HCT116 (cell line): Measurements from ENCODE around the gene PPM1F. TPM values are rescaled to one million over a fixed set of nuclear protein-coding genes. Genes with fewer than 3 reads are reported as not detected.

Experiments used
- ATAC-seq: fragments of 200-7000 bp; cut with Tn5 transposase; 2 replicates; pipeline ENCODE4 v1.9.1; 2020; ENCODE audit warnings: mild to moderate bottlenecking, moderate library complexity
- BruUV-seq: library from RNA; stranded (reverse); fragments of 400-500 nt; replicated peaks from 2 replicates; lab custom pipeline; 2021; lab: Mats Ljungman, UMichigan
- CTCF ChIA-PET: fragments of 300-600 bp; sonication (Branson Sonifier 250); formaldehyde crosslinking; loops from one replicate; lab custom pipeline; 2021; ENCODE audit warnings: antibody characterized with exemption; lab: Charles Lee
- POLR2A ChIA-PET: fragments of 300-600, 350-600 bp; sonication (Branson Sonifier 250); formaldehyde crosslinking; loops from one replicate; lab custom pipeline; 2021; ENCODE audit warnings: antibody characterized with exemption; lab: Charles Lee
- RAD21 ChIA-PET, 2 experiments: fragments of 300-600 bp; sonication (Branson Sonifier 250); formaldehyde crosslinking; loops; one replicate each; lab custom pipeline; 2023; ENCODE audit warnings: low total read pairs in 2 of 2; ENCODE audit not compliant: uncharacterized antibody in 2 of 2, unreplicated experiment in 2 of 2, low non-redundant PET in 1 of 2; lab: Charles Lee
- DNase-seq: peaks from one replicate; pipeline ENCODE4 v3.0.0-alpha.2; 2010; ENCODE audit warnings: low read depth, low spot score
- H2AFZ ChIP-seq: fragments of 200-600 bp; shearing (Covaris generic), sonication (generic); 2 replicates; pipeline ENCODE4 v1.6.1; 2017; ENCODE audit warnings: low read depth, mixed run types, mixed read lengths, antibody characterized with exemption, low read length; ENCODE audit not compliant: poor library complexity, severe bottlenecking
- H3K27ac ChIP-seq: 2 replicates; pipeline ENCODE4 v1.5.1; 2012; ENCODE audit warnings: low read depth, low read length
- H3K27me3 ChIP-seq: fragments of 200-600 bp; sonication (generic); 2 replicates; pipeline ENCODE4 v1.6.1; 2016; ENCODE audit warnings: mixed run types, low read length, mixed read lengths; ENCODE audit not compliant: insufficient read depth
- H3K36me3 ChIP-seq, 2 experiments: fragments of 200-500 bp in 1 of 2; fragments of 200-600 bp in 1 of 2; sonication (Bioruptor generic) in 1 of 2; sonication (generic) in 1 of 2; 2 replicates each; pipeline versions ENCODE4 v1.5.1 to v1.6.1; 2014 to 2016; ENCODE audit warnings: low read length in 2 of 2, inconsistent platforms in 1 of 2, mixed read lengths in 1 of 2, mixed run types in 1 of 2; ENCODE audit not compliant: insufficient read depth in 2 of 2, control insufficient read depth in 1 of 2
- H3K4me1 ChIP-seq, 2 experiments: fragments of 200-600 bp in 1 of 2; sonication (generic) in 1 of 2; 2 replicates each; pipeline versions ENCODE4 v1.5.1 to v1.6.1; 2012 to 2017; ENCODE audit warnings: low read length in 2 of 2, inconsistent platforms in 1 of 2, mild to moderate bottlenecking in 1 of 2, mixed read lengths in 1 of 2, mixed run types in 1 of 2, moderate library complexity in 1 of 2; ENCODE audit not compliant: insufficient read depth in 2 of 2, control insufficient read depth in 1 of 2
- H3K4me2 ChIP-seq: fragments of 200-600 bp; sonication (generic); 2 replicates; pipeline ENCODE4 v1.6.1; 2017; ENCODE audit warnings: mixed run types, low read length, mixed read lengths
- H3K4me3 ChIP-seq, 2 experiments: fragments of 200-600 bp in 1 of 2; sonication (generic) in 1 of 2; replicated peaks in 1 of 2; 2 replicates each; pipeline ENCODE4 v1.5.1; 2011 to 2016; ENCODE audit warnings: low read length in 2 of 2, control low read depth in 1 of 2, low read depth in 1 of 2, mild to moderate bottlenecking in 1 of 2, mixed read lengths in 1 of 2, mixed run types in 1 of 2
- H3K79me2 ChIP-seq: fragments of 200-600 bp; sonication (generic); 2 replicates; pipeline ENCODE4 v1.6.1; 2017; ENCODE audit warnings: mild to moderate bottlenecking, mixed run types, low read length, moderate library complexity, mixed read lengths; ENCODE audit not compliant: insufficient read depth
- H3K9ac ChIP-seq: fragments of 200-600 bp; sonication (generic); 2 replicates; pipeline ENCODE4 v1.6.1; 2016; ENCODE audit warnings: low read length, mixed read lengths
- H3K9me2 ChIP-seq: fragments of 200-600 bp; sonication (generic), shearing (Covaris generic); 2 replicates; pipeline ENCODE4 v1.6.1; 2017; ENCODE audit warnings: mixed run types, mild to moderate bottlenecking, moderate library complexity; ENCODE audit not compliant: insufficient read depth
- H3K9me3 ChIP-seq, 2 experiments: fragments of 200-500 bp in 1 of 2; fragments of 200-600 bp in 1 of 2; sonication (Bioruptor generic) in 1 of 2; sonication (generic) in 1 of 2; 2 replicates each; pipeline ENCODE4 v1.6.1; 2014 to 2017; ENCODE audit warnings: low read length in 2 of 2, mixed read lengths in 2 of 2, inconsistent platforms in 1 of 2, low read depth in 1 of 2, mild to moderate bottlenecking in 1 of 2, mixed run types in 1 of 2, moderate library complexity in 1 of 2; ENCODE audit not compliant: control insufficient read depth in 1 of 2, insufficient read depth in 1 of 2
- H4K20me1 ChIP-seq: fragments of 200-600 bp; sonication (generic), shearing (Covaris generic); 2 replicates; pipeline ENCODE4 v1.6.1; 2017; ENCODE audit warnings: mixed run types, mild to moderate bottlenecking, moderate library complexity; ENCODE audit not compliant: insufficient read depth
- CBX3 ChIP-seq: IDR thresholded peaks from 2 replicates; pipeline ENCODE4 v1.6.1; 2012; ENCODE audit warnings: low read depth
- CEBPB ChIP-seq: IDR thresholded peaks from 2 replicates; pipeline ENCODE4 v1.6.1; 2012; ENCODE audit warnings: low read depth
- EZH2 ChIP-seq: fragments of 200-600 bp; sonication (generic); IDR thresholded peaks from 2 replicates; pipeline ENCODE4 v1.6.1; 2017; ENCODE audit warnings: antibody characterized with exemption, mixed run types
- EZH2phosphoT487 ChIP-seq: fragments of 200-600 bp; IDR thresholded peaks from 2 replicates; pipeline ENCODE4 v1.6.1; 2018; ENCODE audit warnings: antibody characterized with exemption, borderline replicate concordance
- JUND ChIP-seq: IDR thresholded peaks from 2 replicates; pipeline ENCODE4 v1.6.1; 2012
- POLR2A ChIP-seq: IDR thresholded peaks from 2 replicates; pipeline ENCODE4 v1.7.0; 2011; ENCODE audit warnings: borderline replicate concordance; ENCODE audit not compliant: insufficient read depth, insufficient read length; ENCODE audit errors: extremely low read depth
- POLR2AphosphoS5 ChIP-seq: IDR thresholded peaks from 2 replicates; pipeline ENCODE4 v1.6.1; 2011; ENCODE audit warnings: mild to moderate bottlenecking, low read depth, low read length, moderate library complexity
- RAD21 ChIP-seq: IDR thresholded peaks from 2 replicates; pipeline ENCODE4 v1.6.1; 2012; ENCODE audit warnings: low read depth, mild to moderate bottlenecking
- SIN3A ChIP-seq: IDR thresholded peaks from 2 replicates; pipeline ENCODE4 v1.6.1; 2012; ENCODE audit warnings: low read depth
- SP1 ChIP-seq: IDR thresholded peaks from 2 replicates; pipeline ENCODE4 v1.6.1; 2012; ENCODE audit warnings: low read depth
- TCF7L2 ChIP-seq: IDR thresholded peaks from 2 replicates; pipeline ENCODE4 v1.7.0; 2011; ENCODE audit warnings: borderline replicate concordance, inconsistent platforms; ENCODE audit not compliant: insufficient read depth, insufficient read length; ENCODE audit errors: extremely low read depth
- YY1 ChIP-seq: IDR thresholded peaks from 2 replicates; pipeline ENCODE4 v1.6.1; 2011; ENCODE audit warnings: low read length, low read depth, moderate library complexity, mild to moderate bottlenecking; ENCODE audit not compliant: insufficient replicate concordance; ENCODE audit errors: extremely low read depth
- ZBTB33 ChIP-seq: IDR thresholded peaks from 2 replicates; pipeline ENCODE4 v1.6.1; 2011; ENCODE audit warnings: mild to moderate bottlenecking, low read length, moderate library complexity; ENCODE audit not compliant: insufficient replicate concordance; ENCODE audit errors: extremely low read depth
- ZFX ChIP-seq: fragments of 450-650 bp; IDR thresholded peaks from 2 replicates; pipeline ENCODE4 v1.6.1; 2017
- intact Hi-C: fragments of 100-400 bp; cut with micrococcal nuclease; formaldehyde crosslinking; loops from 2 replicates; pipeline ENCODE4 v1.10.0; 2022
- total RNA-seq: library from RNA; stranded (reverse); gene quantifications from one replicate; pipeline ENCODE4 v1.2.1, GENCODE V29; 2021; ENCODE audit not compliant: unreplicated experiment
- TF ChIP-seq, protein P1 (sequence below): IDR thresholded peaks from 2 replicates; pipeline ENCODE4 v1.6.1; 2012
- TF ChIP-seq, protein P2 (sequence below): IDR thresholded peaks from 2 replicates; pipeline ENCODE4 v1.6.1; 2012
- TF ChIP-seq, protein P3 (sequence below): IDR thresholded peaks from 2 replicates; pipeline ENCODE4 v1.6.1; 2012; ENCODE audit warnings: low read depth

The PPM1F gene
- total RNA-seq, 1 experiment from 2014 or later: 27.3 TPM

DNA sequence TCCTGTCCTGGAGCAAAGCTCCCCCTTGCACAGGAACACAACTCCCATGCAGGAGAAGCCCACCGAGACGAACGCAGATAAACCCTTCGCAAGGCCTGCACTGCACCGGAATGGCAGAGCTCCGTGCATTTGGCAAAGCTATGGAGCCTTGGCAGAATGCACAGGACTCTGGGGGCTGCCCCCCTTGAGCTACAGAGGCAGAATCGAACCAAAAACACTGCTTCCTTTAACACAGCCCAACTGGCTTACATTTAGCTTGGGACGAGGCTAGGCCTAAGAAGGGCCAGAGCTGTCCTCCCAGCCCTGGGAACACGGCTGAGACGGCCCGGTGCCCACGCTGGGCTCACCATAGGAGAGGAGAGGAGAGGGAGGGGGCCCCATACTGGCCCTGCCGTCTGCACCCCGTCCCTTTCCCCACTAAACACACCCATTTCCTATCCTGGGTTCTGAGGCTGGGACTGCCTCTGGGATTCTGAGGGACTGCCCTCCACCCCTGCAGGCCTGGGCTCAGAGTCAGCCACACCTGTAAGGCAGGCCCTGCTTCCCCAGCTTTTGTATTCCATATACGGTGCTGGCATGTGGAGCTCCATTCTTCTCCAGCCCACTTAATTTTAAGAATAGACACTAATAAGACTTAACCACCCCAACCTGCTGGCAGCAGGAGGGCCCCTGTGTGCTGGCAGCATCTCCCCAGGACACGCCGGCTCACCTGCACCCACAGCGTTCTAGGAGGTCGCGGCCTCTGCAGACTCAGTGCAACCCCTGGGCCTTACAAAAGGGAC, 32.9 kb downstream of the PPM1F start:
- BruUV-seq: no TSS peak
- Histone ChIP-seq H3K9me2 (no peaks in the 10 kb centered on the region), H3K4me3 (no peak overlapping the region), H3K27me3 (no peaks in the 10 kb centered on the region), H3K27ac (no peak overlapping the region), H3K36me3 (no peaks in the 10 kb centered on the region), H3K4me2 (no peak overlapping the region), H3K9ac (no peak overlapping the region), H4K20me1 (no peaks in the 10 kb centered on the region), H3K9me3 (no peaks in the 10 kb centered on the region), H3K79me2 (no peaks in the 10 kb centered on the region), H3K4me1 (no peaks in the 10 kb centered on the region), H2AFZ (no peak overlapping the region)
- RAD21 ChIA-PET: no interaction called here
- intact Hi-C loops: no loop called here
- ATAC-seq: no peak
- POLR2A ChIA-PET: no interaction called here
- TF ChIP-seq JUND (no peak), EZH2 (no peak), TCF7L2 (no peak), ZFX (no peak), SIN3A (no peak), POLR2A (no peak), CBX3 (no peak), POLR2AphosphoS5 (no peak), CEBPB (no peak), RAD21 (no peak), SP1 (no peak), ZBTB33 (no peak), YY1 (no peak), EZH2phosphoT487 (no peak)
- TF ChIP-seq, protein P1, sequence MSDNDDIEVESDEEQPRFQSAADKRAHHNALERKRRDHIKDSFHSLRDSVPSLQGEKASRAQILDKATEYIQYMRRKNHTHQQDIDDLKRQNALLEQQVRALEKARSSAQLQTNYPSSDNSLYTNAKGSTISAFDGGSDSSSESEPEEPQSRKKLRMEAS: no peak
- TF ChIP-seq, protein P2, sequence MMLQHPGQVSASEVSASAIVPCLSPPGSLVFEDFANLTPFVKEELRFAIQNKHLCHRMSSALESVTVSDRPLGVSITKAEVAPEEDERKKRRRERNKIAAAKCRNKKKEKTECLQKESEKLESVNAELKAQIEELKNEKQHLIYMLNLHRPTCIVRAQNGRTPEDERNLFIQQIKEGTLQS: no peak
- TF ChIP-seq, protein P3, sequence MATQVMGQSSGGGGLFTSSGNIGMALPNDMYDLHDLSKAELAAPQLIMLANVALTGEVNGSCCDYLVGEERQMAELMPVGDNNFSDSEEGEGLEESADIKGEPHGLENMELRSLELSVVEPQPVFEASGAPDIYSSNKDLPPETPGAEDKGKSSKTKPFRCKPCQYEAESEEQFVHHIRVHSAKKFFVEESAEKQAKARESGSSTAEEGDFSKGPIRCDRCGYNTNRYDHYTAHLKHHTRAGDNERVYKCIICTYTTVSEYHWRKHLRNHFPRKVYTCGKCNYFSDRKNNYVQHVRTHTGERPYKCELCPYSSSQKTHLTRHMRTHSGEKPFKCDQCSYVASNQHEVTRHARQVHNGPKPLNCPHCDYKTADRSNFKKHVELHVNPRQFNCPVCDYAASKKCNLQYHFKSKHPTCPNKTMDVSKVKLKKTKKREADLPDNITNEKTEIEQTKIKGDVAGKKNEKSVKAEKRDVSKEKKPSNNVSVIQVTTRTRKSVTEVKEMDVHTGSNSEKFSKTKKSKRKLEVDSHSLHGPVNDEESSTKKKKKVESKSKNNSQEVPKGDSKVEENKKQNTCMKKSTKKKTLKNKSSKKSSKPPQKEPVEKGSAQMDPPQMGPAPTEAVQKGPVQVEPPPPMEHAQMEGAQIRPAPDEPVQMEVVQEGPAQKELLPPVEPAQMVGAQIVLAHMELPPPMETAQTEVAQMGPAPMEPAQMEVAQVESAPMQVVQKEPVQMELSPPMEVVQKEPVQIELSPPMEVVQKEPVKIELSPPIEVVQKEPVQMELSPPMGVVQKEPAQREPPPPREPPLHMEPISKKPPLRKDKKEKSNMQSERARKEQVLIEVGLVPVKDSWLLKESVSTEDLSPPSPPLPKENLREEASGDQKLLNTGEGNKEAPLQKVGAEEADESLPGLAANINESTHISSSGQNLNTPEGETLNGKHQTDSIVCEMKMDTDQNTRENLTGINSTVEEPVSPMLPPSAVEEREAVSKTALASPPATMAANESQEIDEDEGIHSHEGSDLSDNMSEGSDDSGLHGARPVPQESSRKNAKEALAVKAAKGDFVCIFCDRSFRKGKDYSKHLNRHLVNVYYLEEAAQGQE: no peak
- DNase-seq: no peak
- CTCF ChIA-PET: no interaction called here
